Chondrocyte (in vitro differentiated cells): ENCODE data around the gene RETREG1. TPM values are rescaled to one million over a fixed set of nuclear protein-coding genes. Genes with fewer than 3 reads are reported as not detected.
"Not testable (repeated sequence)": the region's sequence is repeated elsewhere in the genome, so short reads cannot be mapped to it uniquely, and the experiment has no call there.

Experiments used
- DNase-seq: peaks from one replicate; pipeline ENCODE4 v3.0.0; 2021; ENCODE audit warnings: mixed read lengths, low spot score
- H3K27ac Mint-ChIP-seq: one replicate; pipeline ENCODE4 v1.8.0; 2021; ENCODE audit warnings: mild to moderate bottlenecking, moderate library complexity, mixed read lengths; ENCODE audit not compliant: unreplicated experiment
- H3K27me3 Mint-ChIP-seq: 2 replicates; pipeline ENCODE4 v1.8.0; 2021; ENCODE audit warnings: low read depth, mixed read lengths
- H3K36me3 Mint-ChIP-seq: 2 replicates; pipeline ENCODE4 v1.8.0; 2021; ENCODE audit warnings: low read depth, mixed read lengths
- H3K4me1 Mint-ChIP-seq: 2 replicates; pipeline ENCODE4 v1.8.0; 2021; ENCODE audit warnings: low read depth, mild to moderate bottlenecking, mixed read lengths
- H3K4me3 Mint-ChIP-seq: one replicate; pipeline ENCODE4 v1.8.0; 2021; ENCODE audit warnings: mild to moderate bottlenecking, moderate library complexity, mixed read lengths; ENCODE audit not compliant: unreplicated experiment
- H3K9me3 Mint-ChIP-seq: 2 replicates; pipeline ENCODE4 v1.8.0; 2021; ENCODE audit warnings: low read depth, mixed read lengths
- total RNA-seq: library from RNA; stranded (reverse); gene quantifications from 3 replicates; pipeline ENCODE4 v1.2.1, GENCODE V29; 2021
- TF ChIP-seq, protein P1 (sequence below): fragments of 200-600 bp; sonication (generic); IDR thresholded peaks from 2 replicates; pipeline ENCODE4 v1.5.0; 2021; ENCODE audit warnings: antibody characterized with exemption, mild to moderate bottlenecking, moderate library complexity

Gene RETREG1
- total RNA-seq, 1 donor from 2014 or later: 3.3 TPM

DNA sequence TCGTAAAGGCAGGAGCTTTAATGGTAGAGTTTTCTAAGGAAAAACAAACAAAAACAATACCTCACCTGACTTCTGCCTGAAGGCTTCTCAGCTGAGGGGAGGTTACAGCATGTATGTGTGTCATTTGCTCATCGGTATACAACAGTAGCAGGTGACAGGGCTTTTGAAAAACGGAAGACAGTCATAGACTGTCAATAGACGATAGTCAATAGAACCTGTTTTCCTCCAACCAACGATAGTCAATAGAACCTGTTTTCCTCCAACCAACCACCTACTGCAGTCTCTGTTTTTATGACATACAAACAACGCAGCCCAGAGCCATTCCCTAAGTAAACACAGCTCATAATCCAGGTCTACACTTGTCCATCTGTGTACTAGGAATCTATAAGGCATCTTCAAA is 74.6 kb downstream of the RETREG1 start:
- DNase-seq: no peak
- Mint-ChIP-seq H3K36me3 (no peaks in the 10 kb centered on the region), H3K9me3 (no peaks in the 10 kb centered on the region), H3K4me1 (peaks cover 46% of the 10 kb centered on the region), H3K27me3 (no peaks in the 10 kb centered on the region), H3K27ac (no peak overlapping the region), H3K4me3 (no peak overlapping the region)
- TF ChIP-seq, protein P1, sequence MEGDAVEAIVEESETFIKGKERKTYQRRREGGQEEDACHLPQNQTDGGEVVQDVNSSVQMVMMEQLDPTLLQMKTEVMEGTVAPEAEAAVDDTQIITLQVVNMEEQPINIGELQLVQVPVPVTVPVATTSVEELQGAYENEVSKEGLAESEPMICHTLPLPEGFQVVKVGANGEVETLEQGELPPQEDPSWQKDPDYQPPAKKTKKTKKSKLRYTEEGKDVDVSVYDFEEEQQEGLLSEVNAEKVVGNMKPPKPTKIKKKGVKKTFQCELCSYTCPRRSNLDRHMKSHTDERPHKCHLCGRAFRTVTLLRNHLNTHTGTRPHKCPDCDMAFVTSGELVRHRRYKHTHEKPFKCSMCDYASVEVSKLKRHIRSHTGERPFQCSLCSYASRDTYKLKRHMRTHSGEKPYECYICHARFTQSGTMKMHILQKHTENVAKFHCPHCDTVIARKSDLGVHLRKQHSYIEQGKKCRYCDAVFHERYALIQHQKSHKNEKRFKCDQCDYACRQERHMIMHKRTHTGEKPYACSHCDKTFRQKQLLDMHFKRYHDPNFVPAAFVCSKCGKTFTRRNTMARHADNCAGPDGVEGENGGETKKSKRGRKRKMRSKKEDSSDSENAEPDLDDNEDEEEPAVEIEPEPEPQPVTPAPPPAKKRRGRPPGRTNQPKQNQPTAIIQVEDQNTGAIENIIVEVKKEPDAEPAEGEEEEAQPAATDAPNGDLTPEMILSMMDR: no peak

DNA sequence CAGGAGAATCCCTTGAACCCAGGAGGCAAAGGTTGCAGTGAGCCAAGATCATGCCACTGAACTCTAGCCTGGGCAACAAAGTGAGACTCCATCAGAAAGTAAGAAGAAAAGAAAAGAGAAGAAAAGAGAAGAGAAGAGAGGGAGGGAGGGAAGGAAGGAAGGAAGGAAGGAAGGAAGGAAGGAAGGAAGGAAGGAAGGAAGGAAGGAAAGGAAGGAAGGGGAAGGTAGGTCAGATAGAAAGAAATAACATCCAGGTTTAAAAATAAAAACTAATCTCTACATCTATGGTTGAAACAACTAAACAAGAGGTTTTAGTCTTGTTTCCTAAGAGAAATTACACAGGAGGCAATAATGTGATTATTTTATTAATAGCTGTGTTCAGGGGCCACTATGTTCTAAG is 75.2 kb downstream of the RETREG1 start:
- peaks cover 42% of the 10 kb centered on the region for H3K4me1 Mint-ChIP-seq
- not testable (repeated sequence) for DNase-seq, H3K4me3 Mint-ChIP-seq, H3K27ac Mint-ChIP-seq, H3K36me3 Mint-ChIP-seq, H3K27me3 Mint-ChIP-seq, H3K9me3 Mint-ChIP-seq

DNA sequence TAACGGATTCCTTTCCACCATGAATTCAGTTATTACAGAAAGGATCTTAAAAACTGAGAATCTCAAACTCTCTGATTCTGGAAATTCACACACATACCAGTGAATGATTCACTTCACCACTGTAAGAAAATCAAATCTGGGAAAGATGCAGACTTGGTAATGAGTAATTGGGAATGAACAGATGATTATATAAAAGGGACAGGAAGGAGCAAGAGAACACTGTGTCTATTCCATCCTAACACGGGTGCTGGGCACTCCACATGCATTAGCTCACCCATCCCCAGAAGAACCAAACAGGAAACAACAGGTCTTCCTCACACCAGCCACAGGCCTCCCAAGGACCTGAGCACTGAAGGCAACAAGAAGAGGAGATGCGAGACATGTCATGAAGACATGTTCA is 76.4 kb downstream of the RETREG1 start:
- Mint-ChIP-seq H3K9me3 (no peaks in the 10 kb centered on the region), H3K4me3 (no peak overlapping the region), H3K27me3 (no peaks in the 10 kb centered on the region), H3K4me1 (peaks cover 49% of the 10 kb centered on the region), H3K27ac (peak overlapping the region; percentile 81), H3K36me3 (no peaks in the 10 kb centered on the region)
- TF ChIP-seq, protein P1: no peak
- DNase-seq: no peak

DNA sequence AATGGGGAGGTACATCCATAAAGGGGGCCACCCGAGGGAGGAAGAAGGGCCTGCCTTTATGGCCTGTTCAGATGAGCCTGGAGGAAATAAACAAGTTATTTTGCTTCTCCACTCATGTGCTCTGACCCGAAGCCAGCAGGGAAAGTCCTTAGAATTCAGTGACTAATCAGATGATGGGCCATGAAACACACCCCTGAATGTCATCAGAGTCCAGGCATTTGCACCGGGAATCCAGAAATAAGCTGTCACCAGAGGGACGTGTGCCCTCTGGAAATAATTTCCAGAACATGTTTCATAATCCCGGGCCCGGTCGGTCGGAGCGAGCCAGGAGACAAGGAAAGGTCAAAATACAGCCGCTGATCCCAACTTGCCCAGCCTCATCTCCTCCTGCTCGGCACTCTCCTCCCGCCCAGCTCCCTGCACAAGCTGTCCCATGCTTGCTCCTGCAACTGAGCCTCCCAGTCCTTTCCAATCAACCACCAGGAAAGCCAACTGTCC is 77.6 kb downstream of the RETREG1 start:
- peak overlapping the region; percentile 90 for H3K27ac Mint-ChIP-seq
- no peaks in the 10 kb centered on the region for H3K36me3 Mint-ChIP-seq
- DNase-seq: no peak
- H3K4me3 Mint-ChIP-seq: no peak overlapping the region
- TF ChIP-seq, protein P1: no peak
- peaks cover 42% of the 10 kb centered on the region for H3K4me1 Mint-ChIP-seq
- H3K9me3 Mint-ChIP-seq: no peaks in the 10 kb centered on the region
- no peaks in the 10 kb centered on the region for H3K27me3 Mint-ChIP-seq

DNA sequence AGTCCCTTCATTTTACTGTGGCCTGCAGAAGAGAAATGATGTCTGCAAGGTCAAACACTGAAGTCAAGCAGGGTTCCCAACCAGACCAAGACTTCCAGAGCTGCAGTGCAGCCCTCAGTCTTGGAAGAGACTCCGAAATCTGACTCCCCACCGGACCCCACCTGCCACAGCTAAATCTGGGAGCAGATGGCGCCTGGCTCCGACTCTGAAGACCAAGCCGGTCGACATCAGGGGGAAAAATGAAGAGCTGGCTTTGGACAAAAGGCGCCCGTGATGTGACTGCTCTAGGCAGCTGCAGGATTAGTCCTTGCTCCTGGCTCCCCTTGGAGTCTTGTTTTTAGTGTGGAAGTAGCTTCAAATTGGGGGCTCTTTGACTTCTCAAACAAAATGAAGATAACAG is 78.8 kb downstream of the RETREG1 start:
- no peak overlapping the region for H3K4me3 Mint-ChIP-seq
- no peaks in the 10 kb centered on the region for H3K9me3 Mint-ChIP-seq
- H3K4me1 Mint-ChIP-seq: peaks cover 40% of the 10 kb centered on the region
- TF ChIP-seq, protein P1: no peak
- DNase-seq: no peak
- no peak overlapping the region for H3K27ac Mint-ChIP-seq
- H3K27me3 Mint-ChIP-seq: no peaks in the 10 kb centered on the region
- H3K36me3 Mint-ChIP-seq: no peaks in the 10 kb centered on the region

DNA sequence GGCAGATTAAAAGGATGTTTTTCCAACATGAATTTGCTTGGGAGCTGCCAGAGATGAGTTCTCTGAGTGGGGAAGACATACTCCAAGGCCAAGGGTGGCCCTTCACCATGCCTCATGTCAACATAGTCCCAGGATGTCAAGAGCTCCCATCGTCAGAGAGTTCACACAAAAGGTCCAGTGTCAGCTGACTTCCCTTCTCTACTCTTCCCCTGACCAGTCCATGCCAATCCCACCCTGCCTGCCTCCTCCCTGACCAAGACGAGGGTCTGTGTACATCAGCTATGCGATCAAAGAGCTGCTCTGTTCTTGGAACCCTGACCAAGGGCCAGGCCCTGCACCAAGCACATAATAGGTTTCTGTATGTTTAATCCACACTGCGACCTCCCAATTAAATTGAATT is 80.0 kb downstream of the RETREG1 start:
- no peak overlapping the region for H3K4me3 Mint-ChIP-seq
- no peaks in the 10 kb centered on the region for H3K36me3 Mint-ChIP-seq
- no peak for DNase-seq
- no peaks in the 10 kb centered on the region for H3K27me3 Mint-ChIP-seq
- H3K9me3 Mint-ChIP-seq: no peaks in the 10 kb centered on the region
- peaks cover 35% of the 10 kb centered on the region for H3K4me1 Mint-ChIP-seq
- H3K27ac Mint-ChIP-seq: no peak overlapping the region
- TF ChIP-seq, protein P1: no peak
